ENCODE data around the gene SQOR.
A peak's percentile ranks its signal among the peaks of the same experiment; 100 is the strongest.

The SQOR gene

GRCh38 chr15:45634432-45635190, at the start of gene SQOR:
Gene SQOR, plus strand, starts transcription at chr15:45635029. Its CDS starts 23,895 bp downstream, at chr15:45658924.
- DNase-seq (ENCODE audit: low read depth): peak; percentile 53

GRCh38 chr15:45585069-45585791, 49.6 kb upstream of the SQOR start:
- DNase-seq (ENCODE audit: low read depth): no peak

GRCh38 chr15:45586125-45586524, 48.7 kb upstream of the SQOR start:
- no peak for DNase-seq (ENCODE audit: low read depth)

GRCh38 chr15:45586601-45587094, 48.2 kb upstream of the SQOR start:
- DNase-seq (ENCODE audit: low read depth): no peak

- DNase-seq (ENCODE audit: low read depth): peak; percentile 80
These were observed 47.5 kb upstream of the SQOR start, which contains the start of gene BLOC1S6 for GRCh38 chr15:45587095-45587862. Gene BLOC1S6, plus strand, starts transcription at chr15:45587379. Its CDS starts 65 bp downstream, at chr15:45587444.

- no peak for DNase-seq (ENCODE audit: low read depth)
These were observed 47.0 kb upstream of the SQOR start for GRCh38 chr15:45587863-45588170.

GRCh38 chr15:45588219-45588875, 46.5 kb upstream of the SQOR start:
- no peak for DNase-seq (ENCODE audit: low read depth)

GRCh38 chr15:45589256-45589655, 45.6 kb upstream of the SQOR start:
- no peak for DNase-seq (ENCODE audit: low read depth)

- no peak for DNase-seq (ENCODE audit: low read depth)
These were observed 40.5 kb upstream of the SQOR start for GRCh38 chr15:45594319-45594718.

- no peak for DNase-seq (ENCODE audit: low read depth)
These were observed 39.8 kb upstream of the SQOR start for GRCh38 chr15:45594835-45595530.

GRCh38 chr15:45603881-45604280, 30.9 kb upstream of the SQOR start:
- no peak for DNase-seq (ENCODE audit: low read depth)

GRCh38 chr15:45604326-45604725, 30.5 kb upstream of the SQOR start:
- DNase-seq (ENCODE audit: low read depth): no peak

- no peak for DNase-seq (ENCODE audit: low read depth)
These were observed 28.4 kb upstream of the SQOR start for GRCh38 chr15:45606413-45606812.

- no peak for DNase-seq (ENCODE audit: low read depth)
These were observed 28.0 kb upstream of the SQOR start for GRCh38 chr15:45606841-45607240.

- no peak for DNase-seq (ENCODE audit: low read depth)
These were observed 23.5 kb upstream of the SQOR start for GRCh38 chr15:45611305-45611704.

- no peak for DNase-seq (ENCODE audit: low read depth)
These were observed 21.9 kb upstream of the SQOR start for GRCh38 chr15:45612790-45613415.

- no peak for DNase-seq (ENCODE audit: low read depth)
These were observed 17.9 kb upstream of the SQOR start for GRCh38 chr15:45616901-45617323.

- no peak for DNase-seq (ENCODE audit: low read depth)
These were observed 16.0 kb upstream of the SQOR start for GRCh38 chr15:45618813-45619212.

- no peak for DNase-seq (ENCODE audit: low read depth)
These were observed 6.7 kb upstream of the SQOR start for GRCh38 chr15:45628136-45628535.

- no peak for DNase-seq (ENCODE audit: low read depth)
These were observed 3.7 kb upstream of the SQOR start for GRCh38 chr15:45630917-45631691.
